GM10266 (cell line): ENCODE data around the gene INPP5D.

Experiments used
- DNase-seq: peaks from one replicate; pipeline ENCODE4 v3.0.0; 2012; ENCODE audit errors: extremely low spot score
- TF ChIP-seq, protein P1 (sequence below): IDR thresholded peaks from 2 replicates; pipeline ENCODE4 v1.5.1; 2012; ENCODE audit warnings: mild to moderate bottlenecking, low read depth; ENCODE audit not compliant: control insufficient read depth, insufficient read depth; ENCODE audit errors: missing control alignments

Gene INPP5D

DNA sequence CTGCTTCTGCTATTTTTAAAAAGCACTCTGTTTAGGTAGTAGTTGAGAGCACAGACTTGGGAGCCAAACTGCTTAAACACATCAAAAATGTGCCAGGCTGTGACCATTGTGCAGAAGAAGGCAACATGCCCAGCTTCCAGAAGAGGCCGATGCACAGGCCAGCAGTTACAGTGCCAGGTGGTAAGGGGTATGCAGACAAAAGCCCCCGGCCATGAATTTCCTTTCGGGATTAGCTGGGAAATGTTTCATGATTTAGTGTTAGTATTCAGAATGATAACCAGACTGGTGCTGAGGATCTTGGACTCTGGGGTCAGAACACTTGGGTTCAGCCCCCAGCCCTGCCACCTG lies 151.4 kb downstream of the INPP5D start:
- DNase-seq: no peak
- TF ChIP-seq, protein P1, sequence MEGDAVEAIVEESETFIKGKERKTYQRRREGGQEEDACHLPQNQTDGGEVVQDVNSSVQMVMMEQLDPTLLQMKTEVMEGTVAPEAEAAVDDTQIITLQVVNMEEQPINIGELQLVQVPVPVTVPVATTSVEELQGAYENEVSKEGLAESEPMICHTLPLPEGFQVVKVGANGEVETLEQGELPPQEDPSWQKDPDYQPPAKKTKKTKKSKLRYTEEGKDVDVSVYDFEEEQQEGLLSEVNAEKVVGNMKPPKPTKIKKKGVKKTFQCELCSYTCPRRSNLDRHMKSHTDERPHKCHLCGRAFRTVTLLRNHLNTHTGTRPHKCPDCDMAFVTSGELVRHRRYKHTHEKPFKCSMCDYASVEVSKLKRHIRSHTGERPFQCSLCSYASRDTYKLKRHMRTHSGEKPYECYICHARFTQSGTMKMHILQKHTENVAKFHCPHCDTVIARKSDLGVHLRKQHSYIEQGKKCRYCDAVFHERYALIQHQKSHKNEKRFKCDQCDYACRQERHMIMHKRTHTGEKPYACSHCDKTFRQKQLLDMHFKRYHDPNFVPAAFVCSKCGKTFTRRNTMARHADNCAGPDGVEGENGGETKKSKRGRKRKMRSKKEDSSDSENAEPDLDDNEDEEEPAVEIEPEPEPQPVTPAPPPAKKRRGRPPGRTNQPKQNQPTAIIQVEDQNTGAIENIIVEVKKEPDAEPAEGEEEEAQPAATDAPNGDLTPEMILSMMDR: no peak

DNA sequence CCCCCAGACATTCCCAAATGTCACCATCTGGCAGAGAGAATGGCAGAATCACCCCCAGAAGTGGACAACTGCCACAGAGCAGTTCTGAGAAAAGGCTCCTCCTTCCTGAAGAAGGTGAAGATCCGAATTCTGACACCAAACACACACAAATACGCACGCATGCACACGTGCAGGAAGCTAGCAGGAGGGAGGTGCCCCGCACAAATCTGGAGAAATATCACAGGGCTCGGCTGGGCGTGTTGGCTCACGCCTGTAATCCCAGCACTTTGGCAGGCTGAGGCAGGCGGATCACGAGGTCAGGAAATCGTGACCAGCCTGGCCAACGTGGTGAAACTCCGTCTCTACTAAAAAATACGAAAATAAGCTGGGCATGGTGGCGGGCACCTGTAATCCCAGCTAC lies 152.9 kb downstream of the INPP5D start:
- TF ChIP-seq, protein P1: no peak
- no peak for DNase-seq

DNA sequence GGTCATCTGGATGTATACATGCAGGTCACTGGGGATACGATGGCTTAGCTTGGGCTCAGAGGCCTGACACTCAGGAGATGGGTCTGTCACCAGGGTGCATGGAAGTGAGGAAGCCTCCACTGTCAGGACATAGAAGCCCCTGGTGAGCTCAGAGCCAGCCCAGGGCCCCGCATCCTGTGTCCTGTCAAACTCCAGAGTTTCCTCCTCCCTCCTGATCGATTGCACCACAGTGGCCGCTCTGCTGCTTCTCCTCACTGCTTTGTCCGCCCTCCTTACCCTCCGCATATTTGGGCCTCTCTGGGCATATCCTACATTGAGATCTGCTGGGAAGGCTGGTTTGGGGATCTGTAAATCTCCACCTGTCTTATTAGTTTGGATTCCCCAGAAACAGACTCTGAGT lies 153.8 kb downstream of the INPP5D start:
- TF ChIP-seq, protein P1: no peak
- no peak for DNase-seq

DNA sequence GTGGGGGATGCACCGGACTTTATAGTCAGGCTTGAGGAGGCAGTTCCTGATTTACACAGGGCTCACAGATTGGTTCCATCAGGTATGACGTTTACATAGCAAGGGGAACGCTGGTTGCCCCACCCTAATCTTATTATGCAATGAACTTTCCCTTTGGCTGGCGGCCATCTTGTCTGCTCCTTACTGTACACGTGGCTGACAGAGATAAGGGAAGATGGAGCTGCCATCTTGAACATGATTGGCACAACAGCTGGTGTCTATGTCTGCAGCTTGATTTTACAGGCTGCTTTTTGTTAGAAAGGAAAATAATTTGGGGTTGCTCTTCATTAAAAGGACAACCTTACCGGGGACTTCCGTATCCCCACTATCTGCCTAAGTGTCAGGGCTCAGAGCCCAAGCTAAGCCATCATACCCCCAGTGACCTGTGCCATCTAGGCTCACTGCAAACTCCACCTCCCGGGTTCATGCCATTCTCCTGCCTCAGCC lies 157.8 kb downstream of the INPP5D start:
- no peak for DNase-seq
- TF ChIP-seq, protein P1: no peak

DNA sequence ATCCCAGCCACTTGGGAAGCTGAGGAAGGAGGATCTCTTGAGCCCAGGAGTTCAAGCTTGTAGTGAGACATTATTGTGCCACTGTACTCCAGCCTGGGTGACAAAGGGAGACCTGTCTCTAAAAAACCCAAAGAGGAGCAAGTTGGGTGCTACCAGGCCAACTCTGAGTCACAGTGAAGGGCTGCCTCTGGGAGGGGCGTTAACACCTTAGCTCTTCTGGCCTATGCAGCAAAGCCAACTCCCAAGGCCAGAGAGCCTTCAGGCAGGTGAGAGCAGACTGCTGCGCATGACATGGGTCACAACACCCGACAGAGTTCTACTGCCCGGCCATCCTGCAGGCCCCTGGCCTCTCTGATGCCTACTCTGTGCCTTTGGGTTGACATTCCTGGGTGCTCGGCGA lies 158.7 kb downstream of the INPP5D start:
- TF ChIP-seq, protein P1: no peak
- DNase-seq: no peak

DNA sequence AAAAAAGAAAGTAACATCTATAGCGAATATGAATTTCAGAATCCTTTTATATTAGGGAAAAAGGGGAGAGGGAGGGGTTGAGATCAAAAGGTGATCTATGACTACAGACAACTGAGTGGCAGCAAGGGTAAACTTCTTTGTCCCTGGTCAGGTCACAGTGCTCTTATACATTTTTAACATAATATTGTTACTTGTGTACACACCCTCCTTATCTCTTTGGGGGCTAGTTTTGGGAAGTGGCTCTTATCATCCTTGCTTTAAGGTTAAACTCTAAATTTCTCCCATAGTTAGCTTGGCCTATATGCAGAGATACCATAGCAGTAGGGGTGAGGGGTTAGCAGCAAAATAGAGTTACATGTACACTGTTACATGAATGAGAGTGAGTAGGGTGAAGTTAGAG lies 159.7 kb downstream of the INPP5D start:
- DNase-seq: no peak
- TF ChIP-seq, protein P1: no peak

DNA sequence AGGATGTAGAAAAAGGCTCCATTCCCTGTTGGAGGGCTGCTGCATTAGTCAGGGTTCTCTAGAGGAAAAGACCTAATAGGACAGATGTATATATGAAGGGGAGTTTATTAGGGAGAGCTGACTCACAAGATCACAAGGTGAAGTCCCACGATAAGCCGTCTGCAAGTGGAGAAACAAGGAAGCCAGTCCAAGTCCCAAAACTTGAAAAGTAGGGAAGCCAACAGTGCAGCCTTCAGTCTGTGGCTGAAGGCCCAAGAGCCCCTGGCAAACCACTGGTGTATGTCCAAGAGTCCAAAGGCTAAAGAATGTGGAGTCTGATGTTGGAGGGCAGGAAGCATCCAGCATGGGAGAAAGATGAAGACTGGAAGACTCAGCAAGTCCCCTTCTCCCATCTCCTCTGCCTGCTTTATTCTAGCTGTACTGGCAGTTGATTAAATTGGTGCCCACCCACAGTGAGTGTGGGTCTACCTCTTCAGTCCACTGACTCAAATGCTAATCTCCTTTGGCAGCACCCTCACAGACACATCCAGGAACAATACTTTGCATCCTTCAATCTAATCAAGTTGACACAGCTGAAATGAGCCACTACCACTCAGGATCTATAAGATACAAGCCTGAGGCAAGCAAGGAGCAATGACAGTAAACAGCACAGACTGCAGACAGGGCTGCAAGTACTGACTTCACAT lies 161.4 kb downstream of the INPP5D start:
- TF ChIP-seq, protein P1: no peak
- no peak for DNase-seq
